GM12878 (cell line): ENCODE results near the gene SPTA1. TPM values are rescaled to one million over a fixed set of nuclear protein-coding genes. Genes with fewer than 3 reads are reported as not detected.

ENCODE experiments used
- ATAC-seq: fragments of 200-7000 bp; cut with Tn5 transposase; 3 replicates; pipeline ENCODE4 v1.9.1; 2020; ENCODE audit warnings: mild to moderate bottlenecking, moderate library complexity
- BruUV-seq: library from RNA; stranded (reverse); fragments of 400-500 nt; replicated peaks from 2 replicates; lab custom pipeline; 2021; lab: Mats Ljungman, UMichigan
- CTCF ChIA-PET: fragments of 300-600 bp; sonication (Branson Sonifier 250); formaldehyde crosslinking; extraction: SDS; loops from one replicate; lab custom pipeline; 2021; ENCODE audit warnings: inconsistent platforms; lab: Yijun Ruan, JAX
- POLR2A ChIA-PET: fragments of 350-600 bp; formaldehyde crosslinking; extraction: SDS; loops from one replicate; lab custom pipeline; 2021; ENCODE audit warnings: inconsistent platforms; lab: Charles Lee
- RAD21 ChIA-PET: fragments of 300-600 bp; sonication (Branson Sonifier 250); formaldehyde crosslinking; loops from one replicate; lab custom pipeline; 2023; ENCODE audit warnings: antibody characterized with exemption; ENCODE audit not compliant: unreplicated experiment; lab: Charles Lee
- SMC1A ChIA-PET: fragments of 300-600 bp; sonication (Branson Sonifier 250); formaldehyde crosslinking; loops from one replicate; lab custom pipeline; 2023; ENCODE audit not compliant: unreplicated experiment, uncharacterized antibody; lab: Charles Lee
- DNase-seq: peaks from one replicate; pipeline ENCODE4 v3.0.0-alpha.2; 2011; ENCODE audit warnings: low read depth, low spot score
- FAIRE-seq: peaks from 3 replicates; lab custom pipeline; 2011; peaks lifted over from hg19 to GRCh38; lab: Jason Lieb, UNC
- H2AFZ ChIP-seq: 2 replicates; pipeline ENCODE4 v1.6.0; 2011; ENCODE audit warnings: low read depth, low read length, control low read depth; ENCODE audit not compliant: control insufficient read depth
- H3K27ac ChIP-seq: 2 replicates; pipeline ENCODE4 v1.5.1; 2011; ENCODE audit warnings: control low read depth; ENCODE audit not compliant: control insufficient read depth, insufficient read depth
- H3K27me3 ChIP-seq, 2 experiments: replicated peaks in 1 of 2; 2 replicates each; pipeline versions ENCODE4 v1.6.0 to v1.6.1; 2011; ENCODE audit warnings: low read length in 1 of 2; ENCODE audit not compliant: control insufficient read depth in 2 of 2, insufficient read depth in 2 of 2
- H3K36me3 ChIP-seq, 2 experiments: 2 replicates each; pipeline ENCODE4 v1.5.1; 2011; ENCODE audit warnings: low read length in 1 of 2; ENCODE audit not compliant: control insufficient read depth in 2 of 2, insufficient read depth in 2 of 2
- H3K4me1 ChIP-seq: 2 replicates; pipeline ENCODE4 v1.6.1; 2011; ENCODE audit warnings: mild to moderate bottlenecking, low read length, moderate library complexity, mixed read lengths; ENCODE audit not compliant: control insufficient read depth, insufficient read depth
- H3K4me2 ChIP-seq: 2 replicates; pipeline ENCODE4 v1.6.0; 2011; ENCODE audit warnings: control low read depth; ENCODE audit not compliant: control insufficient read depth, insufficient read depth
- H3K4me3 ChIP-seq: fragments of 200-600 bp; sonication (generic); 2 replicates; pipeline ENCODE4 v1.5.1; 2016
- H3K79me2 ChIP-seq: 2 replicates; pipeline ENCODE4 v1.6.0; 2011; ENCODE audit warnings: low read length; ENCODE audit not compliant: control insufficient read depth, insufficient read depth
- H3K9ac ChIP-seq: 2 replicates; pipeline ENCODE4 v1.8.0; 2011; ENCODE audit warnings: low read length, control low read depth, mixed read lengths; ENCODE audit not compliant: control insufficient read depth, insufficient read depth
- H3K9me3 ChIP-seq: replicated peaks from 3 replicates; pipeline ENCODE4 v1.5.1; 2011; ENCODE audit warnings: mild to moderate bottlenecking, low read length; ENCODE audit not compliant: control insufficient read depth, insufficient read depth
- H4K20me1 ChIP-seq: 2 replicates; pipeline ENCODE4 v1.6.0; 2011; ENCODE audit not compliant: control insufficient read depth, insufficient read depth
- BACH1 ChIP-seq: fragments of 450-650 bp; IDR thresholded peaks from 2 replicates; pipeline ENCODE4 v1.6.1; 2017; ENCODE audit warnings: mild to moderate bottlenecking, borderline replicate concordance
- BMI1 ChIP-seq: fragments of 450-650 bp; IDR thresholded peaks from 2 replicates; pipeline ENCODE4 v1.6.1; 2016; ENCODE audit warnings: mild to moderate bottlenecking, moderate library complexity, borderline replicate concordance
- JUND ChIP-seq: IDR thresholded peaks from 2 replicates; pipeline ENCODE4 v1.6.1; 2012; ENCODE audit warnings: low read depth, mild to moderate bottlenecking, low read length, improper control_type of control experiment, moderate library complexity
- NFYA ChIP-seq: IDR thresholded peaks from 2 replicates; pipeline ENCODE4 v1.6.1; 2011; ENCODE audit warnings: low read depth, mild to moderate bottlenecking, low read length, improper control_type of control experiment, borderline replicate concordance
- NR2C2 ChIP-seq: IDR thresholded peaks from 2 replicates; pipeline ENCODE4 v1.6.1; 2011; ENCODE audit warnings: borderline replicate concordance, low read depth; ENCODE audit not compliant: control insufficient read depth, insufficient read length
- NRF1 ChIP-seq: conservative IDR thresholded peaks from 2 replicates; pipeline ENCODE4 v1.6.1; 2011; ENCODE audit warnings: mild to moderate bottlenecking, low read depth, low read length, improper control_type of control experiment
- PAX5 ChIP-seq: IDR thresholded peaks from 2 replicates; pipeline ENCODE4 v1.6.1; 2011; ENCODE audit warnings: low read depth, low read length, borderline replicate concordance
- POU2F2 ChIP-seq: IDR thresholded peaks from 3 replicates; pipeline ENCODE4 v1.6.1; 2011; ENCODE audit warnings: low read depth, mild to moderate bottlenecking, low read length, borderline replicate concordance
- RCOR1 ChIP-seq: conservative IDR thresholded peaks from 2 replicates; pipeline ENCODE4 v1.6.1; 2012; ENCODE audit warnings: low read depth, low read length, improper control_type of control experiment
- RFX5 ChIP-seq: IDR thresholded peaks from 2 replicates; pipeline ENCODE4 v1.6.1; 2011; ENCODE audit warnings: low read depth, low read length, improper control_type of control experiment
- SMARCA5 ChIP-seq: fragments of 450-650 bp; IDR thresholded peaks from 2 replicates; pipeline ENCODE4 v1.6.1; 2017; ENCODE audit warnings: mild to moderate bottlenecking
- SREBF1 ChIP-seq: IDR thresholded peaks from 2 replicates; pipeline ENCODE4 v1.6.1; 2012; ENCODE audit warnings: mild to moderate bottlenecking, low read length
- ZBED1 ChIP-seq: IDR thresholded peaks from 2 replicates; pipeline ENCODE4 v1.6.1; 2016; ENCODE audit warnings: borderline replicate concordance
- ZNF207 ChIP-seq: fragments of 450-650 bp; IDR thresholded peaks from 2 replicates; pipeline ENCODE4 v1.6.1; 2014; ENCODE audit warnings: antibody characterized with exemption, mild to moderate bottlenecking, borderline replicate concordance
- ZSCAN29 ChIP-seq: fragments of 450-650 bp; IDR thresholded peaks from 2 replicates; pipeline ENCODE4 v1.6.1; 2017; ENCODE audit warnings: mild to moderate bottlenecking, moderate library complexity
- WGBS: methylation state at CpG from one replicate; pipeline ENCODE4 v1.1.6; 2016; ENCODE audit warnings: low lambda C conversion rate; ENCODE audit not compliant: insufficient replicate concordance, insufficient coverage; ENCODE audit errors: missing lambda C conversion rate; 5-methylcytosine and 5-hydroxymethylcytosine counted together
- in situ Hi-C: fragments of 300-500 bp; cut with MboI; formaldehyde crosslinking; loops from 9 replicates; pipeline ENCODE4 v1.14.3; 2018; ENCODE audit warnings: mixed read lengths
- intact Hi-C: fragments of 100-400 bp; cut with micrococcal nuclease; formaldehyde crosslinking; loops from one replicate; pipeline ENCODE4 v1.14.2; 2022; ENCODE audit not compliant: unreplicated experiment
- polyA plus RNA-seq, 11 experiments: library from polyadenylated mRNA; depleted of rRNA in 4 of 11; unstranded in 6 of 11; stranded (reverse) in 5 of 11; fragments of >200 nt; fragmentation: Nextera tagmentation in 4 of 11; fragmentation: Illumina TruSeq in 1 of 11; extraction: Ambion mirVana in 4 of 11; extraction: Trizol in 1 of 11; gene quantifications; 1 replicate in 1 of 11; 2 replicates in 10 of 11; pipeline versions ENCODE4 v1.2.1 to v1.2.3, GENCODE V29; 2011 to 2016; ENCODE audit warnings: inconsistent platforms in 2 of 11, missing spikeins in 2 of 11, low read depth in 1 of 11
- total RNA-seq, 4 experiments: library from RNA; depleted of rRNA in 3 of 4; stranded (reverse); fragments of >200 nt in 3 of 4; fragmentation: Illumina TruSeq in 1 of 4; extraction: Trizol in 1 of 4; gene quantifications; 2 replicates each; pipeline versions ENCODE4 v1.2.1 to v1.2.3, GENCODE V29; 2013 to 2021
- TF ChIP-seq, protein P1 (sequence below): fragments of 450-650 bp; conservative IDR thresholded peaks from 2 replicates; pipeline ENCODE4 v1.6.1; 2017; ENCODE audit warnings: mild to moderate bottlenecking, moderate library complexity

SPTA1 gene
- total and polyA plus RNA-seq, 10 of the 15 experiments (the other 5 are each of a cell fraction or from before 2014, with no cell fraction given) = under 0.01 to 0.21 (median 0.12) TPM; not detected in 5

DNA sequence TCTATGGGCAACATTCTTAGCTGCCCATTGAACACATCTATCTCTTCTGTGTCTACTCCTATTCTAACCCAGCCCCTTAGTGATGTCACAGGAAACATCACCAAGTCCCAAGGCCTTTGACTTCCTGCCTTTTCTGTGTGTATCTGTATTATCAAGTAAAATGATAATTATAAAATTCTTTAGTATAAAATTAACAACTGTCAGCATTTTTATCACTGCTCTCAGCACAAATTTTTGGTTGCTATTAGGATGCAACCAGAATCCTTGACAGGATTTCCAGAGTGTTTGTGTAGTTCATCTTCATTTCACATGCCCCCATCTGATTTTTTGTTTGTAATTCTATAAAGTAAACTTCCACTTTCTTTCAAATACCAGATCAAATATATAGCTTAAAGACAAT, 47.6 kb downstream of the SPTA1 start (continued):
- TF ChIP-seq POU2F2 = no peak
- TF ChIP-seq NRF1 = no peak
- no peak for TF ChIP-seq BMI1
- TF ChIP-seq SREBF1 = no peak
- no peak for TF ChIP-seq NFYA
- no peak for TF ChIP-seq JUND
- TF ChIP-seq ZNF207 = no peak

DNA sequence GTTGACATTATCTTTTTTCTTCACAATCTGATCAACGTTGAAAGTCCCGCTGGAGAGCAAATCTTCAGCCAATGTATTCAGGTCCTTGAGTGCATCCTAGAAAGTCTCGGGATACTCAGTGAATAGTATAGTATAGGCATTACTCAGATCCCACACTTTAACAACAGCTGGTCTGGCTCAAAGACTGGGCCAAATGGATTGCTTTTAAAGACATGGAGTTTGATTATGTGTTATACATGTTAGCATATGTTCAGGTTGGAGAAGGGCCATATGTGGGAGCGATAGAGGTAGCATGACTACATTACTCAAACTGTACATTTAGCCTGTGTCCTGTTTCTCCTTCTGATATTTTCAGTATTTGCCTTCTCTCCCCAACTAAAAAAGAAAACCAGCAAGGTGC, 48.4 kb downstream of the SPTA1 start:
- FAIRE-seq (no peak), DNase-seq (no peak), ATAC-seq (no peak)
- BruUV-seq = no TSS peak
- no peaks in the 10 kb centered on the region for H3K36me3 ChIP-seq
- H3K27me3 ChIP-seq = no peaks in the 10 kb centered on the region
- no peaks in the 10 kb centered on the region for H3K4me1 ChIP-seq
- no peaks in the 10 kb centered on the region for H3K79me2 ChIP-seq
- H3K27ac ChIP-seq = no peak overlapping the region
- RAD21 ChIA-PET = no interaction called here
- H3K4me2 ChIP-seq = no peak overlapping the region
- in situ Hi-C loops (no loop called here), intact Hi-C loops (no loop called here)
- no peak overlapping the region for H3K4me3 ChIP-seq
- POLR2A ChIA-PET = no interaction called here
- H3K9ac ChIP-seq = no peak overlapping the region
- no peak overlapping the region for H2AFZ ChIP-seq
- SMC1A ChIA-PET = no interaction called here
- H4K20me1 ChIP-seq = no peaks in the 10 kb centered on the region
- H3K9me3 ChIP-seq = no peaks in the 10 kb centered on the region
- WGBS = 71% methylated on average over 4 of the region's 4 CpGs
- CTCF ChIA-PET = no interaction called here
- TF ChIP-seq RFX5 = no peak
- TF ChIP-seq NFYA = no peak
- no peak for TF ChIP-seq ZBED1
- no peak for TF ChIP-seq NR2C2
- no peak for TF ChIP-seq SMARCA5
- no peak for TF ChIP-seq RCOR1
- TF ChIP-seq, protein P1, sequence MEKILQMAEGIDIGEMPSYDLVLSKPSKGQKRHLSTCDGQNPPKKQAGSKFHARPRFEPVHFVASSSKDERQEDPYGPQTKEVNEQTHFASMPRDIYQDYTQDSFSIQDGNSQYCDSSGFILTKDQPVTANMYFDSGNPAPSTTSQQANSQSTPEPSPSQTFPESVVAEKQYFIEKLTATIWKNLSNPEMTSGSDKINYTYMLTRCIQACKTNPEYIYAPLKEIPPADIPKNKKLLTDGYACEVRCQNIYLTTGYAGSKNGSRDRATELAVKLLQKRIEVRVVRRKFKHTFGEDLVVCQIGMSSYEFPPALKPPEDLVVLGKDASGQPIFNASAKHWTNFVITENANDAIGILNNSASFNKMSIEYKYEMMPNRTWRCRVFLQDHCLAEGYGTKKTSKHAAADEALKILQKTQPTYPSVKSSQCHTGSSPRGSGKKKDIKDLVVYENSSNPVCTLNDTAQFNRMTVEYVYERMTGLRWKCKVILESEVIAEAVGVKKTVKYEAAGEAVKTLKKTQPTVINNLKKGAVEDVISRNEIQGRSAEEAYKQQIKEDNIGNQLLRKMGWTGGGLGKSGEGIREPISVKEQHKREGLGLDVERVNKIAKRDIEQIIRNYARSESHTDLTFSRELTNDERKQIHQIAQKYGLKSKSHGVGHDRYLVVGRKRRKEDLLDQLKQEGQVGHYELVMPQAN = no peak
- TF ChIP-seq PAX5 = no peak
- no peak for TF ChIP-seq ZSCAN29
- no peak for TF ChIP-seq BACH1
